A549 (cell line): ENCODE measurements around the gene ALG8.

ENCODE experiments used
- BHLHE40 ChIP-seq: IDR thresholded peaks from 2 replicates; pipeline ENCODE4 v1.6.1; 2012; ENCODE audit warnings: low read depth, low read length, inconsistent platforms
- CHD2 ChIP-seq: fragments of 150-350 bp; IDR thresholded peaks from 2 replicates; pipeline ENCODE4 v1.6.1; 2014; ENCODE audit warnings: low read length; ENCODE audit not compliant: partially characterized antibody
- ELK1 ChIP-seq: fragments of 150-350 bp; IDR thresholded peaks from 2 replicates; pipeline ENCODE4 v1.6.1; 2014; ENCODE audit warnings: low read depth, mild to moderate bottlenecking, low read length
- POLR2A ChIP-seq: IDR thresholded peaks from 2 replicates; pipeline ENCODE4 v1.6.1; 2012; ENCODE audit warnings: mild to moderate bottlenecking, low read length
- RAD21 ChIP-seq, 2 experiments: fragments of >200 bp in 1 of 2; sonication (Bioruptor Twin) in 1 of 2; formaldehyde crosslinking in 1 of 2; IDR thresholded peaks in 1 of 2; conservative IDR thresholded peaks in 1 of 2; 2 replicates in 1 of 2; 3 replicates in 1 of 2; pipeline ENCODE4 v1.6.1; 2012 to 2018; ENCODE audit warnings: inconsistent platforms in 1 of 2
- SREBF2 ChIP-seq: fragments of 450-650 bp; IDR thresholded peaks from 2 replicates; pipeline ENCODE4 v1.6.1; 2014; ENCODE audit warnings: mild to moderate bottlenecking, moderate library complexity
- TP53 ChIP-seq: fragments of 250-450 bp; sonication (Bioruptor Pico); IDR thresholded peaks from 2 replicates; pipeline ENCODE4 v1.5.0; 2021; ENCODE audit warnings: mild to moderate bottlenecking, moderate library complexity
- TF ChIP-seq, protein P1 (sequence below): fragments of >200 bp; sonication (Bioruptor Twin); formaldehyde crosslinking; IDR thresholded peaks from 3 replicates; pipeline ENCODE4 v1.5.1; 2016

DNA sequence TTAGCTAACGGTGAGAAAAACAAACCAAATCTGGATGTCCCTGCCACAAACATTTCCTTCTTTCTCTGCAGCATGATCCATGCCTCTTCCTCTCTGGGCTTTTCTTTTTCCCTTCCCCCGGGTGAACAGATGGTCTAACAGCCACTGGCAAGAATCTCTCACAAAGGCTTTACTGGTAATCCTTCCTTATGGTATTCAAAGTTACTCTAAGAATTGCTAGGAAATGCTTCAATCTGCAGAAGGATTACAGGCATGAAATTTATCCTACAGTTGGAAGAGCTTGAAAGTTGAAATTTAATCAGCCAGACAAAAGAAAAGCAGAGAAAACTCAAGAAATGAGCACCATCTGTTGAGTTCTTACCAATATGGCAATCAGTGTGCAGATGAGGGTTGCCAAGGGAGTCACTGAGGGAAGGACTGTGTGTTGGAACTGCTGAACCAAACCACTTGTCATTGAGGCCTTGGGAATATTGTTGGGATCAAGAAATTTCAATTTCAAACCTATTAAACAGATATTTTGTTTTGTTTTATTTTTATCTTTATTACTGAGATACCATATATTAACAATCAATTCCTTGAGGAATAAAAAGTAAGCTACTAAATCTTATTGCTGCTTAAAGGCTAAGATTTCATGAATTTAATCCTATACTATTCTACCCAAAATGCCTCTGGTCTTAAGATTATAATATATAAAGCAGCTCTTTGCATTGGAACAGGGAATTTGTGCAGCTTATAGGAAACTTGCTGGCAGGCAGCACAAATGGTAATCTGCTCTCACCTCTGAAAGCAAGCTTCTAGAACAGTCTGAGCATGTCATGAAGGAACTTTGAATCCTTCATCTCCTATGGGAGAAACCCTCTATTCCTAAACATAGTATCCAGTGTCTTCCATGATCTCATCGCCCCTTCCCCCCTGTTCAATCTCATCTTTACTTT, 30.1 kb downstream of the ALG8 start:
- TF ChIP-seq, protein P1, sequence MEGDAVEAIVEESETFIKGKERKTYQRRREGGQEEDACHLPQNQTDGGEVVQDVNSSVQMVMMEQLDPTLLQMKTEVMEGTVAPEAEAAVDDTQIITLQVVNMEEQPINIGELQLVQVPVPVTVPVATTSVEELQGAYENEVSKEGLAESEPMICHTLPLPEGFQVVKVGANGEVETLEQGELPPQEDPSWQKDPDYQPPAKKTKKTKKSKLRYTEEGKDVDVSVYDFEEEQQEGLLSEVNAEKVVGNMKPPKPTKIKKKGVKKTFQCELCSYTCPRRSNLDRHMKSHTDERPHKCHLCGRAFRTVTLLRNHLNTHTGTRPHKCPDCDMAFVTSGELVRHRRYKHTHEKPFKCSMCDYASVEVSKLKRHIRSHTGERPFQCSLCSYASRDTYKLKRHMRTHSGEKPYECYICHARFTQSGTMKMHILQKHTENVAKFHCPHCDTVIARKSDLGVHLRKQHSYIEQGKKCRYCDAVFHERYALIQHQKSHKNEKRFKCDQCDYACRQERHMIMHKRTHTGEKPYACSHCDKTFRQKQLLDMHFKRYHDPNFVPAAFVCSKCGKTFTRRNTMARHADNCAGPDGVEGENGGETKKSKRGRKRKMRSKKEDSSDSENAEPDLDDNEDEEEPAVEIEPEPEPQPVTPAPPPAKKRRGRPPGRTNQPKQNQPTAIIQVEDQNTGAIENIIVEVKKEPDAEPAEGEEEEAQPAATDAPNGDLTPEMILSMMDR = no peak
- TF ChIP-seq CHD2 = no peak
- TF ChIP-seq POLR2A = no peak
- TF ChIP-seq TP53 = no peak
- TF ChIP-seq SREBF2 = no peak
- TF ChIP-seq ELK1 = no peak
- no peak for TF ChIP-seq BHLHE40
- TF ChIP-seq RAD21 (conservative IDR thresholded peaks at IDR 0.05 in 1 of 2, IDR thresholded peaks at IDR 0.05 in 1 of 2) = no peak
